ENCODE results near the gene GNAT1.
A peak's percentile ranks its signal among the peaks of the same experiment; 100 is the strongest.

The GNAT1 gene

GRCh38 chr3:50182533-50183099, 8.8 kb upstream of the GNAT1 start:
- no peak for DNase-seq

- DNase-seq, result no peak
Observed at GRCh38 chr3:50183755-50184154, 7.7 kb upstream of the GNAT1 start.

- no peak for DNase-seq
Observed at GRCh38 chr3:50184242-50184978, 7.0 kb upstream of the GNAT1 start.

- no peak for DNase-seq
Observed at GRCh38 chr3:50185230-50185629, 6.2 kb upstream of the GNAT1 start.

- DNase-seq, result no peak
Observed at GRCh38 chr3:50186096-50186495, 5.3 kb upstream of the GNAT1 start.

- DNase-seq, result no peak
Observed at GRCh38 chr3:50187750-50188149, 3.7 kb upstream of the GNAT1 start.

- no peak for DNase-seq
Observed at GRCh38 chr3:50189274-50189673, 2.1 kb upstream of the GNAT1 start.

- DNase-seq, result no peak
Observed at GRCh38 chr3:50189989-50190388, 1.4 kb upstream of the GNAT1 start.

GRCh38 chr3:50192124-50192523, 714 bp downstream of the GNAT1 start:
- DNase-seq, result no peak

GRCh38 chr3:50192689-50193141, 1.3 kb downstream of the GNAT1 start:
- DNase-seq, result peak; percentile 87

GRCh38 chr3:50193286-50193685, 1.9 kb downstream of the GNAT1 start:
- DNase-seq, result no peak

- no peak for DNase-seq
Observed at GRCh38 chr3:50193746-50194127, 2.3 kb downstream of the GNAT1 start.

- peak; percentile 78 for DNase-seq
Observed at GRCh38 chr3:50194128-50194902, 2.9 kb downstream of the GNAT1 start.

GRCh38 chr3:50194903-50195500, 3.6 kb downstream of the GNAT1 start:
- peak; percentile 39 for DNase-seq

GRCh38 chr3:50195501-50196252, 4.3 kb downstream of the GNAT1 start:
- no peak for DNase-seq

- no peak for DNase-seq
Observed at GRCh38 chr3:50196253-50196801, 4.9 kb downstream of the GNAT1 start.

- DNase-seq, result no peak
Observed at GRCh38 chr3:50201573-50202315, 10.3 kb downstream of the GNAT1 start.

GRCh38 chr3:50202353-50203112, 11.1 kb downstream of the GNAT1 start:
- no peak for DNase-seq

GRCh38 chr3:50203113-50203808, 11.9 kb downstream of the GNAT1 start:
- no peak for DNase-seq
